HEK293 (cell line): ENCODE data around the gene SCAF1.
A peak's percentile ranks its signal among the peaks of the same experiment; 100 is the strongest.

Source experiments
- CTCF ChIA-PET: fragments of 350-600 bp; formaldehyde crosslinking; extraction: SDS; loops from one replicate; lab custom pipeline; 2021; ENCODE audit warnings: antibody characterized with exemption; lab: Yijun Ruan, JAX
- POLR2A ChIA-PET: fragments of 300-600 bp; formaldehyde crosslinking; extraction: SDS; loops from one replicate; lab custom pipeline; 2020; ENCODE audit warnings: antibody characterized with exemption, inconsistent platforms; lab: Yijun Ruan, JAX
- H3K27ac ChIP-seq: fragments of 200-500 bp; sonication (Bioruptor generic); 2 replicates; pipeline ENCODE4 v1.5.1; 2014; ENCODE audit warnings: low read depth, low read length, control low read depth, inconsistent platforms; ENCODE audit errors: extremely low read depth
- H3K36me3 ChIP-seq, 2 experiments: fragments of 200-500 bp in 1 of 2; sonication (Bioruptor generic) in 1 of 2; 1 replicate in 1 of 2; 2 replicates in 1 of 2; pipeline ENCODE4 v1.5.1; 2014 to 2017; ENCODE audit warnings: inconsistent platforms in 2 of 2, low read length in 2 of 2; ENCODE audit not compliant: control insufficient read depth in 2 of 2, insufficient read depth in 1 of 2
- H3K4me1 ChIP-seq: fragments of 200-500 bp; sonication (Bioruptor generic); 2 replicates; pipeline ENCODE4 v1.5.1; 2014; ENCODE audit warnings: mild to moderate bottlenecking, low read length, inconsistent platforms; ENCODE audit not compliant: control insufficient read depth, insufficient read depth
- H3K4me3 ChIP-seq: 2 replicates; pipeline ENCODE4 v1.5.1; 2011; ENCODE audit warnings: low read depth, mild to moderate bottlenecking, control low read depth, low read length, moderate library complexity
- H3K9me3 ChIP-seq: fragments of 200-500 bp; sonication (Bioruptor generic); 2 replicates; pipeline ENCODE4 v1.5.1; 2014; ENCODE audit warnings: low read depth, low read length, inconsistent platforms; ENCODE audit not compliant: control insufficient read depth, insufficient read depth
- GFI1B ChIP-seq: fragments of 450-650 bp; formaldehyde crosslinking; IDR thresholded peaks from 2 replicates; pipeline ENCODE4 v1.5.1; 2016; ENCODE audit warnings: missing biosample characterization, missing genetic modification characterization
- KLF8 ChIP-seq: fragments of 450-650 bp; formaldehyde crosslinking; IDR thresholded peaks from 2 replicates; pipeline ENCODE4 v1.5.1; 2016; ENCODE audit warnings: missing biosample characterization, missing genetic modification characterization
- REPIN1 ChIP-seq: fragments of 450-650 bp; formaldehyde crosslinking; IDR thresholded peaks from 2 replicates; pipeline ENCODE4 v1.5.1; 2017; ENCODE audit warnings: missing biosample characterization, missing genetic modification characterization, low read depth
- SP2 ChIP-seq: fragments of 450-650 bp; formaldehyde crosslinking; IDR thresholded peaks from 2 replicates; pipeline ENCODE4 v1.5.1; 2016; ENCODE audit warnings: missing biosample characterization, missing genetic modification characterization
- ZNF138 ChIP-seq: fragments of 450-650 bp; formaldehyde crosslinking; IDR thresholded peaks from 2 replicates; pipeline ENCODE4 v1.5.1; 2016; ENCODE audit warnings: missing biosample characterization, missing genetic modification characterization, borderline replicate concordance
- ZNF175 ChIP-seq: fragments of 450-650 bp; formaldehyde crosslinking; IDR thresholded peaks from 2 replicates; pipeline ENCODE4 v1.5.1; 2016; ENCODE audit warnings: missing biosample characterization, missing genetic modification characterization
- ZNF2 ChIP-seq: fragments of 450-650 bp; formaldehyde crosslinking; IDR thresholded peaks from 2 replicates; pipeline ENCODE4 v1.5.1; 2016; ENCODE audit warnings: missing biosample characterization, missing genetic modification characterization
- ZNF214 ChIP-seq: fragments of 450-650 bp; formaldehyde crosslinking; IDR thresholded peaks from 2 replicates; pipeline ENCODE4 v1.5.1; 2017; ENCODE audit warnings: missing biosample characterization, mild to moderate bottlenecking, missing genetic modification characterization, borderline replicate concordance
- ZNF223 ChIP-seq: fragments of 450-650 bp; formaldehyde crosslinking; IDR thresholded peaks from 2 replicates; pipeline ENCODE4 v1.5.1; 2016; ENCODE audit warnings: missing biosample characterization, missing genetic modification characterization
- ZNF266 ChIP-seq: fragments of 450-650 bp; formaldehyde crosslinking; IDR thresholded peaks from 2 replicates; pipeline ENCODE4 v1.5.1; 2016; ENCODE audit warnings: missing biosample characterization, missing genetic modification characterization, low read depth
- ZNF561 ChIP-seq: fragments of 450-650 bp; IDR thresholded peaks from 2 replicates; pipeline ENCODE4 v1.5.1; 2018; ENCODE audit warnings: missing biosample characterization, missing genetic modification characterization, borderline replicate concordance
- ZNF571 ChIP-seq: fragments of 450-650 bp; formaldehyde crosslinking; IDR thresholded peaks from 2 replicates; pipeline ENCODE4 v1.5.0; 2017; ENCODE audit warnings: missing biosample characterization, missing genetic modification characterization
- ZNF785 ChIP-seq: fragments of 450-650 bp; formaldehyde crosslinking; IDR thresholded peaks from 2 replicates; pipeline ENCODE4 v1.5.1; 2016; ENCODE audit warnings: missing biosample characterization, missing genetic modification characterization
- TF ChIP-seq, protein P1 (sequence below): fragments of 450-650 bp; formaldehyde crosslinking; IDR thresholded peaks from 2 replicates; pipeline ENCODE4 v1.5.1; 2017; ENCODE audit warnings: missing biosample characterization, missing genetic modification characterization
- TF ChIP-seq, protein P2 (sequence below): fragments of 450-650 bp; formaldehyde crosslinking; IDR thresholded peaks from 2 replicates; pipeline ENCODE4 v1.5.1; 2016; ENCODE audit warnings: missing biosample characterization, missing genetic modification characterization
- TF ChIP-seq, protein P3 (sequence below): fragments of 450-650 bp; formaldehyde crosslinking; IDR thresholded peaks from 2 replicates; pipeline ENCODE4 v1.5.1; 2016; ENCODE audit warnings: missing biosample characterization, missing genetic modification characterization
- TF ChIP-seq, protein P4 (sequence below): fragments of 450-650 bp; formaldehyde crosslinking; IDR thresholded peaks from 2 replicates; pipeline ENCODE4 v1.5.1; 2016; ENCODE audit warnings: missing biosample characterization, missing genetic modification characterization
- TF ChIP-seq, protein P5 (sequence below): fragments of 450-650 bp; formaldehyde crosslinking; IDR thresholded peaks from 2 replicates; pipeline ENCODE4 v1.5.1; 2016; ENCODE audit warnings: missing biosample characterization, missing genetic modification characterization
- TF ChIP-seq, protein P6 (sequence below): fragments of 450-650 bp; formaldehyde crosslinking; IDR thresholded peaks from 2 replicates; pipeline ENCODE4 v1.5.1; 2017; ENCODE audit warnings: missing biosample characterization, missing genetic modification characterization
- TF ChIP-seq, protein P7 (sequence below): fragments of 450-650 bp; formaldehyde crosslinking; IDR thresholded peaks from 2 replicates; pipeline ENCODE4 v1.5.1; 2016; ENCODE audit warnings: missing biosample characterization, missing genetic modification characterization

Gene SCAF1

DNA sequence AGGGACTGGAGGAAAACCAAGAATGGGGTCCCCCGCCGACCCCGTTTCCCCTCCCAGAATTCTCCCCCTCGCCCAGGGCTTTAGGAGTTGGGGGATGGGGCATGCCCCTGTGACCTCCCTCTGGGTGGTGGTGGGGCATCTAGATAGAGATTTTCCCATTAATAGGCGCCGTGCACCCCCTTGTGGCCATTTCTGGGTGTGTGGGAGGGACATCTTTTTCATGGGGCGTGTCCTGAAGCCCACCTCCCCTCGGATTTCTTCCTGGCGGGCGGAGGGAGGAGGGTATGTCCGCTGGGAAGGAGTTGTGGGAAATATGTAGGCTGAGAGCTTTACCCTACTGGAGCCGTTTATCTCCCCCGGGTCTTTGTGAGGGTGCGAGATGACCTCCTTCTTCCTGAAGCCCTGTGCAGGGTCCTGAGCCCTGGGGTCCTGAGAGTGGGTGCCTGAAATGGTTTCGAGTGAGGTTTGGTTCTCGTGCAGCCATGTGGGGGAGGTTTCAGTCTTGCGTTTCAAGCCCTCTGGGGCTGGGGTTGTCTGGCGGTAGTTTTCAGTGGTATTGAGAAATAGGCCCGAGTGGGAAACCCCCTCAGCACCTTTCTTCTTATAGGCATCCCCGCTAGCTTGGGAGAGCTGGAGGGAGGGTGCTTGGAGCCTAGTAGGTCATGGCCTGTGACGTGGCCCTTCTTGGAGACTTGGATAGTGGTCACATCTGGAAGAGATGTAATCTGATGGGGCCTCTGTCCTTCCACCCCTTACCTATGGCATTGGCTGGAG, 36.1 kb downstream of the SCAF1 start (continued):
- TF ChIP-seq, protein P1, sequence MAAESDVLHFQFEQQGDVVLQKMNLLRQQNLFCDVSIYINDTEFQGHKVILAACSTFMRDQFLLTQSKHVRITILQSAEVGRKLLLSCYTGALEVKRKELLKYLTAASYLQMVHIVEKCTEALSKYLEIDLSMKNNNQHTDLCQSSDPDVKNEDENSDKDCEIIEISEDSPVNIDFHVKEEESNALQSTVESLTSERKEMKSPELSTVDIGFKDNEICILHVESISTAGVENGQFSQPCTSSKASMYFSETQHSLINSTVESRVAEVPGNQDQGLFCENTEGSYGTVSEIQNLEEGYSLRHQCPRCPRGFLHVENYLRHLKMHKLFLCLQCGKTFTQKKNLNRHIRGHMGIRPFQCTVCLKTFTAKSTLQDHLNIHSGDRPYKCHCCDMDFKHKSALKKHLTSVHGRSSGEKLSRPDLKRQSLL (tag by site-specific recombination), result no peak
- TF ChIP-seq ZNF785 (tag by site-specific recombination), result no peak
- peak; percentile 19; the same call in 1 of the 2 replicates for TF ChIP-seq SP2 (tag by site-specific recombination)
- TF ChIP-seq ZNF266 (tag by site-specific recombination), result no peak
- TF ChIP-seq GFI1B (tag by site-specific recombination), result no peak
- no peak for TF ChIP-seq ZNF223 (tag by site-specific recombination)
- no peak for TF ChIP-seq ZNF561 (tag by site-specific recombination)
- TF ChIP-seq ZNF2 (tag by site-specific recombination), result no peak

DNA sequence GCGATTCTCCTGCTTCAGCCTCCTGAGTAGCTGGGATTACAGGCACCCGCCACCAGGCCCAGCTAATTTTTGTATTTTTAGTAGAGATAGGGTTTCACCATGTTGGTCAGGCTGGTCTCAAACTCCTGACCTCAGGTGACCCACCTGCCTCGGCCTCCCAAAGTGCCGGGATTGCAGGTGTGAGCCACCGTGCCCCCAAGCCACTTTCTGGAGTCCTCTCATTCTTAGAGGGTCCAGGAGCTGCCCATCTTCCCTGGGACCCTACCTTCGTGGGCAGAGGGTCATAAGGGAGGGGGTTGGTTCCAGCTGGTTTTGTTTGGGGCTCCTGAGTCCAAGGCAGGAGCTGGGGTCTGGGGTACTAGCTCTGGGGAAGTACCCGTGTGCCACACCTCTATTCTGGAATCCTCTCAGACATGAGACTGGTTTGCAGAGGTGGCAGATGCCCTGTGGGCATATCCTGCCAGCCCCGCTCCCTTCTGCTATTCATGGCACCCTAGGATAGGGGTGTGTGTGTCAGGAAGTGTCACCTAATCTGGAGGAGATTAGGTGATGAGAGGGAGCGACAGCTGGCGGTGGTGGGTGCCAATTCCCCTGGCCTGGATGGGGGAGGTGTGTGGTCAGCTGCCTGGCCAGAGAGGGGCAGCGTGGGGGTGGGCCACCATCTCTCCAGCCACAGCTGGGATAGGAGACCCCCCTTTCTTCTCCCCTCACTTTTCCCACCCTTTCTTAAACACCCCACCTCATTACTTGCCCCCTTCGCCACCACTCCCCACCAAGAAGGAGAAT, 37.2 kb downstream of the SCAF1 start:
- Histone ChIP-seq H3K9me3 (no peaks in the 10 kb centered on the region), H3K4me3 (no peak overlapping the region), H3K27ac (no peak overlapping the region), H3K4me1 (peaks cover 17% of the 10 kb centered on the region), H3K36me3 (peaks cover 32 to 34% of the 10 kb centered on the region in 2 experiments)
- CTCF ChIA-PET, result interaction anchor here (0.6 to 2.1 kb wide), 14 partner anchors 9 to 436 kb away, joined by 3 to 17 read pairs (median 3); no protein-coding TSS in a partner anchor
- POLR2A ChIA-PET, result interaction anchor here (0.6 to 1.5 kb wide), 3 partner anchors 39 to 85 kb away, joined by 3 to 4 read pairs (median 3); partner anchors contain the start of gene RRAS
- TF ChIP-seq, protein P2, sequence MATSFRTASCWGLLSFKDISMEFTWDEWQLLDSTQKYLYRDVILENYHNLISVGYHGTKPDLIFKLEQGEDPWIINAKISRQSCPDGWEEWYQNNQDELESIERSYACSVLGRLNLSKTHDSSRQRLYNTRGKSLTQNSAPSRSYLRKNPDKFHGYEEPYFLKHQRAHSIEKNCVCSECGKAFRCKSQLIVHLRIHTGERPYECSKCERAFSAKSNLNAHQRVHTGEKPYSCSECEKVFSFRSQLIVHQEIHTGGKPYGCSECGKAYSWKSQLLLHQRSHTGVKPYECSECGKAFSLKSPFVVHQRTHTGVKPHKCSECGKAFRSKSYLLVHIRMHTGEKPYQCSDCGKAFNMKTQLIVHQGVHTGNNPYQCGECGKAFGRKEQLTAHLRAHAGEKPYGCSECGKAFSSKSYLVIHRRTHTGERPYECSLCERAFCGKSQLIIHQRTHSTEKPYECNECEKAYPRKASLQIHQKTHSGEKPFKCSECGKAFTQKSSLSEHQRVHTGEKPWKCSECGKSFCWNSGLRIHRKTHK (tag by site-specific recombination), result no peak
- TF ChIP-seq, protein P3, sequence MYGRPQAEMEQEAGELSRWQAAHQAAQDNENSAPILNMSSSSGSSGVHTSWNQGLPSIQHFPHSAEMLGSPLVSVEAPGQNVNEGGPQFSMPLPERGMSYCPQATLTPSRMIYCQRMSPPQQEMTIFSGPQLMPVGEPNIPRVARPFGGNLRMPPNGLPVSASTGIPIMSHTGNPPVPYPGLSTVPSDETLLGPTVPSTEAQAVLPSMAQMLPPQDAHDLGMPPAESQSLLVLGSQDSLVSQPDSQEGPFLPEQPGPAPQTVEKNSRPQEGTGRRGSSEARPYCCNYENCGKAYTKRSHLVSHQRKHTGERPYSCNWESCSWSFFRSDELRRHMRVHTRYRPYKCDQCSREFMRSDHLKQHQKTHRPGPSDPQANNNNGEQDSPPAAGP, result 0 out of 2 replicates have a peak, but pooled peaks have one; percentile 26
- TF ChIP-seq ZNF138 (no peak), KLF8 (tag by site-specific recombination) (no peak; the same call in 1 of the 2 replicates), ZNF175 (tag by site-specific recombination) (no peak), ZNF571 (tag by site-specific recombination) (no peak), ZNF214 (tag by site-specific recombination) (no peak), REPIN1 (no peak)
- TF ChIP-seq, protein P4, sequence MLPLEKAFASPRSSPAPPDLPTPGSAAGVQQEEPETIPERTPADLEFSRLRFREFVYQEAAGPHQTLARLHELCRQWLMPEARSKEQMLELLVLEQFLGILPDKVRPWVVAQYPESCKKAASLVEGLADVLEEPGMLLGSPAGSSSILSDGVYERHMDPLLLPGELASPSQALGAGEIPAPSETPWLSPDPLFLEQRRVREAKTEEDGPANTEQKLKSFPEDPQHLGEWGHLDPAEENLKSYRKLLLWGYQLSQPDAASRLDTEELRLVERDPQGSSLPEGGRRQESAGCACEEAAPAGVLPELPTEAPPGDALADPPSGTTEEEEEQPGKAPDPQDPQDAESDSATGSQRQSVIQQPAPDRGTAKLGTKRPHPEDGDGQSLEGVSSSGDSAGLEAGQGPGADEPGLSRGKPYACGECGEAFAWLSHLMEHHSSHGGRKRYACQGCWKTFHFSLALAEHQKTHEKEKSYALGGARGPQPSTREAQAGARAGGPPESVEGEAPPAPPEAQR, result no peak
- TF ChIP-seq, protein P5, sequence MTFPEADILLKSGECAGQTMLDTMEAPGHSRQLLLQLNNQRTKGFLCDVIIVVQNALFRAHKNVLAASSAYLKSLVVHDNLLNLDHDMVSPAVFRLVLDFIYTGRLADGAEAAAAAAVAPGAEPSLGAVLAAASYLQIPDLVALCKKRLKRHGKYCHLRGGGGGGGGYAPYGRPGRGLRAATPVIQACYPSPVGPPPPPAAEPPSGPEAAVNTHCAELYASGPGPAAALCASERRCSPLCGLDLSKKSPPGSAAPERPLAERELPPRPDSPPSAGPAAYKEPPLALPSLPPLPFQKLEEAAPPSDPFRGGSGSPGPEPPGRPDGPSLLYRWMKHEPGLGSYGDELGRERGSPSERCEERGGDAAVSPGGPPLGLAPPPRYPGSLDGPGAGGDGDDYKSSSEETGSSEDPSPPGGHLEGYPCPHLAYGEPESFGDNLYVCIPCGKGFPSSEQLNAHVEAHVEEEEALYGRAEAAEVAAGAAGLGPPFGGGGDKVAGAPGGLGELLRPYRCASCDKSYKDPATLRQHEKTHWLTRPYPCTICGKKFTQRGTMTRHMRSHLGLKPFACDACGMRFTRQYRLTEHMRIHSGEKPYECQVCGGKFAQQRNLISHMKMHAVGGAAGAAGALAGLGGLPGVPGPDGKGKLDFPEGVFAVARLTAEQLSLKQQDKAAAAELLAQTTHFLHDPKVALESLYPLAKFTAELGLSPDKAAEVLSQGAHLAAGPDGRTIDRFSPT (tag by site-specific recombination), result peak; percentile 84
- TF ChIP-seq, protein P6, sequence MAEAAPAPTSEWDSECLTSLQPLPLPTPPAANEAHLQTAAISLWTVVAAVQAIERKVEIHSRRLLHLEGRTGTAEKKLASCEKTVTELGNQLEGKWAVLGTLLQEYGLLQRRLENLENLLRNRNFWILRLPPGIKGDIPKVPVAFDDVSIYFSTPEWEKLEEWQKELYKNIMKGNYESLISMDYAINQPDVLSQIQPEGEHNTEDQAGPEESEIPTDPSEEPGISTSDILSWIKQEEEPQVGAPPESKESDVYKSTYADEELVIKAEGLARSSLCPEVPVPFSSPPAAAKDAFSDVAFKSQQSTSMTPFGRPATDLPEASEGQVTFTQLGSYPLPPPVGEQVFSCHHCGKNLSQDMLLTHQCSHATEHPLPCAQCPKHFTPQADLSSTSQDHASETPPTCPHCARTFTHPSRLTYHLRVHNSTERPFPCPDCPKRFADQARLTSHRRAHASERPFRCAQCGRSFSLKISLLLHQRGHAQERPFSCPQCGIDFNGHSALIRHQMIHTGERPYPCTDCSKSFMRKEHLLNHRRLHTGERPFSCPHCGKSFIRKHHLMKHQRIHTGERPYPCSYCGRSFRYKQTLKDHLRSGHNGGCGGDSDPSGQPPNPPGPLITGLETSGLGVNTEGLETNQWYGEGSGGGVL (tag by site-specific recombination), result peak; percentile 7; the same call in 1 of the 2 replicates
- TF ChIP-seq, protein P7, sequence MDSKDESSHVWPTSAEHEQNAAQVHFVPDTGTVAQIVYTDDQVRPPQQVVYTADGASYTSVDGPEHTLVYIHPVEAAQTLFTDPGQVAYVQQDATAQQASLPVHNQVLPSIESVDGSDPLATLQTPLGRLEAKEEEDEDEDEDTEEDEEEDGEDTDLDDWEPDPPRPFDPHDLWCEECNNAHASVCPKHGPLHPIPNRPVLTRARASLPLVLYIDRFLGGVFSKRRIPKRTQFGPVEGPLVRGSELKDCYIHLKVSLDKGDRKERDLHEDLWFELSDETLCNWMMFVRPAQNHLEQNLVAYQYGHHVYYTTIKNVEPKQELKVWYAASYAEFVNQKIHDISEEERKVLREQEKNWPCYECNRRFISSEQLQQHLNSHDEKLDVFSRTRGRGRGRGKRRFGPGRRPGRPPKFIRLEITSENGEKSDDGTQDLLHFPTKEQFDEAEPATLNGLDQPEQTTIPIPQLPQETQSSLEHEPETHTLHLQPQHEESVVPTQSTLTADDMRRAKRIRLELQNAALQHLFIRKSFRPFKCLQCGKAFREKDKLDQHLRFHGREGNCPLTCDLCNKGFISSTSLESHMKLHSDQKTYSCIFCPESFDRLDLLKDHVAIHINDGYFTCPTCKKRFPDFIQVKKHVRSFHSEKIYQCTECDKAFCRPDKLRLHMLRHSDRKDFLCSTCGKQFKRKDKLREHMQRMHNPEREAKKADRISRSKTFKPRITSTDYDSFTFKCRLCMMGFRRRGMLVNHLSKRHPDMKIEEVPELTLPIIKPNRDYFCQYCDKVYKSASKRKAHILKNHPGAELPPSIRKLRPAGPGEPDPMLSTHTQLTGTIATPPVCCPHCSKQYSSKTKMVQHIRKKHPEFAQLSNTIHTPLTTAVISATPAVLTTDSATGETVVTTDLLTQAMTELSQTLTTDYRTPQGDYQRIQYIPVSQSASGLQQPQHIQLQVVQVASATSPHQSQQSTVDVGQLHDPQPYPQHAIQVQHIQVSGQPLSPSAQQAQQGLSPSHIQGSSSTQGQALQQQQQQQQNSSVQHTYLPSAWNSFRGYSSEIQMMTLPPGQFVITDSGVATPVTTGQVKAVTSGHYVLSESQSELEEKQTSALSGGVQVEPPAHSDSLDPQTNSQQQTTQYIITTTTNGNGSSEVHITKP (tag by site-specific recombination), result peak; percentile 99
